Measurements from ENCODE around the gene IL33. TPM values are rescaled to one million over a fixed set of nuclear protein-coding genes. Genes with fewer than 3 reads are reported as not detected.

IL33 gene
- polyA plus RNA-seq, 1 of the 3 experiments (the other 2 are of a cell fraction), result not detected

DNA sequence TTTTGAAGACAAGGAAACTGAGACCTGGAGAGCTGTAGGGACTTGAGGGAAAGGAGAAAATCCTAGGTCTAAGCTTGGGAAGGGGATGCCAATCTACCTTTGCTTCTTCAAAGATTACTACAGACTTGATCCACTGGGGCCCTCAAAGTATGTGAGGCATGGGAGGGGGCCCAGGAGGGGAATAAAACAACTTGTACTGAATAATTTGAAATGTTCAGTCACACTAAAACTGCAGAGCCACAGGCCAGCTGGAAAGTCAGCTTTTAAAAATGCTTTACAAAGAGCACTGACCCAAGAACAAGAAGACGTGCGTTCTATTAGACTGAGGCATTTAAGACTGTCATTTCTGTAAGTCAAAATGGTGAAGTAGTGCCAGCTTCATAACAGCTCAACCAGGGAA lies 13.6 kb downstream of the IL33 start:
- POLR2A ChIA-PET, result no interaction called here
- no peaks in the 10 kb centered on the region for H4K20me1 ChIP-seq (ENCODE audit: insufficient read depth)
- no peak overlapping the region for H3K27ac ChIP-seq (ENCODE audit: low read depth in 2 of 2, low read length in 1 of 2)
- WGBS (ENCODE audit: low lambda C conversion rate), result 59% methylated on average over 2 of the region's 2 CpGs
- H3K79me2 ChIP-seq (ENCODE audit: insufficient read depth), result no peaks in the 10 kb centered on the region
- H3K36me3 ChIP-seq (replicated peaks in 1 of 2; ENCODE audit: control insufficient read depth in 1 of 2, insufficient read depth in 2 of 2, low read length in 1 of 2), result no peaks in the 10 kb centered on the region
- no peaks in the 10 kb centered on the region for H3K9me2 ChIP-seq
- peaks cover 0 to 5% of the 10 kb centered on the region in 2 experiments; a peak in 1 of 4 replicates for H3K4me1 ChIP-seq (ENCODE audit: control insufficient read depth in 1 of 2, insufficient read depth in 2 of 2, low read depth in 1 of 2, low read length in 1 of 2)
- H2AFZ ChIP-seq (ENCODE audit: low read depth), result no peak overlapping the region
- no peak overlapping the region for H3K4me2 ChIP-seq
- H3K9ac ChIP-seq, result no peak overlapping the region
- TF ChIP-seq YY1 (IDR thresholded peaks at IDR 0.05; ENCODE audit: low read depth) (no peak), GATA2 (CRISPR knock-in tag; IDR thresholded peaks at IDR 0.05) (no peak), RCOR1 (IDR thresholded peaks at IDR 0.05; ENCODE audit: low read length) (no peak)
- TF ChIP-seq, protein P1, sequence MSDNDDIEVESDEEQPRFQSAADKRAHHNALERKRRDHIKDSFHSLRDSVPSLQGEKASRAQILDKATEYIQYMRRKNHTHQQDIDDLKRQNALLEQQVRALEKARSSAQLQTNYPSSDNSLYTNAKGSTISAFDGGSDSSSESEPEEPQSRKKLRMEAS (IDR thresholded peaks at IDR 0.05; ENCODE audit: low read depth), result no peak
- H3K27me3 ChIP-seq (ENCODE audit: insufficient read depth), result no peaks in the 10 kb centered on the region
- DNase-seq, result no peak
- CTCF ChIA-PET, result interaction anchor here (1.1 kb wide), 1 partner anchor 77 kb away, joined by 3 read pairs; no protein-coding TSS in a partner anchor
- H3K4me3 ChIP-seq (ENCODE audit: low read depth in 2 of 2, low read length in 1 of 2), result no peak overlapping the region
- H3F3A ChIP-seq (replicated peaks; ENCODE audit: insufficient read depth), result no peaks in the 10 kb centered on the region
- no peaks in the 10 kb centered on the region for H3K9me3 ChIP-seq

DNA sequence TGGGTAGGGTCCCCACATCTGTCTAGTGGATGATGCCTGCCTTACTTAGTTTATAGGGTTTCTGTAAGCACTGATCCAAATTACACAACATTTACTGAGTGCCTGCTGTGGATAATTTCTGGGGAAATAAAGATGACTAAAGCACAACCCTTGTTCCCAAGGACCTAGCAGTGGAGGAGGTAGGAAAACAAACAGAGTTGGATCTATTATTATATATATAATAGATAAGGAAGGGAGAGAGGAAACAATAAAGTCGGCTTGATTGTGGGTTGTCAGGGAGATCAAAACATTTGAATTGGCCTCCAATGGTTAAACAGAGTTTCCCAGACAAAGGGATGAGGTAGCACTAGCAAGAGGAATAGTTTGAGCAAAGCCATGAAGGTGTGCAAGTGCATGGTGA lies 14.0 kb downstream of the IL33 start:
- no peak overlapping the region for H3K27ac ChIP-seq (ENCODE audit: low read depth in 2 of 2, low read length in 1 of 2)
- H3K9me3 ChIP-seq, result no peaks in the 10 kb centered on the region
- ChIA-PET CTCF (interaction anchor here (1.1 kb wide), 1 partner anchor 76 kb away, joined by 3 read pairs; no protein-coding TSS in a partner anchor), POLR2A (no interaction called here)
- no peak for TF ChIP-seq GATA2 (CRISPR knock-in tag; IDR thresholded peaks at IDR 0.05)
- no peak for TF ChIP-seq TCF12 (IDR thresholded peaks at IDR 0.05)
- no peak for TF ChIP-seq SIN3A (IDR thresholded peaks at IDR 0.05; ENCODE audit: borderline replicate concordance, low read depth, low read length)
- TF ChIP-seq, protein P2, sequence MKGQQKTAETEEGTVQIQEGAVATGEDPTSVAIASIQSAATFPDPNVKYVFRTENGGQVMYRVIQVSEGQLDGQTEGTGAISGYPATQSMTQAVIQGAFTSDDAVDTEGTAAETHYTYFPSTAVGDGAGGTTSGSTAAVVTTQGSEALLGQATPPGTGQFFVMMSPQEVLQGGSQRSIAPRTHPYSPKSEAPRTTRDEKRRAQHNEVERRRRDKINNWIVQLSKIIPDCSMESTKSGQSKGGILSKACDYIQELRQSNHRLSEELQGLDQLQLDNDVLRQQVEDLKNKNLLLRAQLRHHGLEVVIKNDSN (IDR thresholded peaks at IDR 0.05; ENCODE audit: borderline replicate concordance, low read depth), result no peak
- TF ChIP-seq FOXJ3 (CRISPR knock-in tag; IDR thresholded peaks at IDR 0.05), result no peak
- TF ChIP-seq NFIC (IDR thresholded peaks at IDR 0.05; ENCODE audit: borderline replicate concordance), result no peak
- TF ChIP-seq RAD21 (IDR thresholded peaks at IDR 0.05; ENCODE audit: low read length), result no peak
- TF ChIP-seq JUND (IDR thresholded peaks at IDR 0.05), result no peak
- TF ChIP-seq, protein P3, sequence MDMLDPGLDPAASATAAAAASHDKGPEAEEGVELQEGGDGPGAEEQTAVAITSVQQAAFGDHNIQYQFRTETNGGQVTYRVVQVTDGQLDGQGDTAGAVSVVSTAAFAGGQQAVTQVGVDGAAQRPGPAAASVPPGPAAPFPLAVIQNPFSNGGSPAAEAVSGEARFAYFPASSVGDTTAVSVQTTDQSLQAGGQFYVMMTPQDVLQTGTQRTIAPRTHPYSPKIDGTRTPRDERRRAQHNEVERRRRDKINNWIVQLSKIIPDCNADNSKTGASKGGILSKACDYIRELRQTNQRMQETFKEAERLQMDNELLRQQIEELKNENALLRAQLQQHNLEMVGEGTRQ (IDR thresholded peaks at IDR 0.05; ENCODE audit: borderline replicate concordance, low read depth, low read length), result no peak
- TF ChIP-seq SMC3 (IDR thresholded peaks at IDR 0.05; ENCODE audit: low read depth, low read length), result no peak
- TF ChIP-seq GABPA (IDR thresholded peaks at IDR 0.05; ENCODE audit: low read depth), result no peak
- no peaks in the 10 kb centered on the region for H4K20me1 ChIP-seq (ENCODE audit: insufficient read depth)
- H3K4me3 ChIP-seq (ENCODE audit: low read depth in 2 of 2, low read length in 1 of 2), result no peak overlapping the region
- no peak overlapping the region for H3K9ac ChIP-seq
- no peaks in the 10 kb centered on the region for H3K36me3 ChIP-seq (replicated peaks in 1 of 2; ENCODE audit: control insufficient read depth in 1 of 2, insufficient read depth in 2 of 2, low read length in 1 of 2)
- H3K4me2 ChIP-seq, result no peak overlapping the region
- DNase-seq, result no peak
- no peaks in the 10 kb centered on the region for H3F3A ChIP-seq (replicated peaks; ENCODE audit: insufficient read depth)
- no peak overlapping the region for H2AFZ ChIP-seq (ENCODE audit: low read depth)
- 3% methylated on average over 1 of the region's 1 CpG for WGBS (ENCODE audit: low lambda C conversion rate)
- H3K9me2 ChIP-seq, result no peaks in the 10 kb centered on the region
- H3K4me1 ChIP-seq (ENCODE audit: control insufficient read depth in 1 of 2, insufficient read depth in 2 of 2, low read depth in 1 of 2, low read length in 1 of 2), result peaks cover 0 to 5% of the 10 kb centered on the region in 2 experiments; a peak in 1 of 4 replicates
- H3K27me3 ChIP-seq (ENCODE audit: insufficient read depth), result no peaks in the 10 kb centered on the region
- no peaks in the 10 kb centered on the region for H3K79me2 ChIP-seq (ENCODE audit: insufficient read depth)

Measured in SK-N-SH (cell line).